ENCODE results near the gene TFCP2L1. TPM values are rescaled to one million over a fixed set of nuclear protein-coding genes. Genes with fewer than 3 reads are reported as not detected.

Gene TFCP2L1
- total RNA-seq, 2 donors from 2014 or later: 54.2 to 103 TPM

- peaks cover 4% of the 10 kb centered on the region for H3K4me1 ChIP-seq
- H3K9me3 ChIP-seq: no peaks in the 10 kb centered on the region
- intact Hi-C loops (cut with DNase I): loop anchor here (10.0 kb wide), 1 partner anchor 225 kb away; no protein-coding TSS in a partner anchor
- no peak overlapping the region for H3K9ac ChIP-seq (ENCODE audit: low read depth in 2 of 2, low read length in 2 of 2)
- no peaks in the 10 kb centered on the region for H3K27me3 ChIP-seq
- H3K4me3 ChIP-seq: no peak overlapping the region
- H3K27ac ChIP-seq: no peak overlapping the region
- no peak for DNase-seq
- TF ChIP-seq CTCF (IDR thresholded peaks at IDR 0.05): no peak
- no peaks in the 10 kb centered on the region for H3K36me3 ChIP-seq
Observed at GRCh38 chr2:121329786-121330185, 44.8 kb upstream of the TFCP2L1 start.

- no peaks in the 10 kb centered on the region for H3K27me3 ChIP-seq
- no peaks in the 10 kb centered on the region for H3K36me3 ChIP-seq
- no peak overlapping the region for H3K27ac ChIP-seq
- no peak for TF ChIP-seq CTCF (IDR thresholded peaks at IDR 0.05)
- no peak overlapping the region for H3K4me3 ChIP-seq
- no peak for DNase-seq
- no peaks in the 10 kb centered on the region for H3K4me1 ChIP-seq
- no peaks in the 10 kb centered on the region for H3K9me3 ChIP-seq
- no peak overlapping the region for H3K9ac ChIP-seq (ENCODE audit: low read depth in 2 of 2, low read length in 2 of 2)
- intact Hi-C loops (cut with DNase I): loop anchor here (10.0 kb wide), 1 partner anchor 222 kb away; no protein-coding TSS in a partner anchor
Observed at GRCh38 chr2:121326628-121327027, 41.6 kb upstream of the TFCP2L1 start.

- Histone ChIP-seq H3K9ac (ENCODE audit: low read depth in 2 of 2, low read length in 2 of 2) (no peak overlapping the region), H3K27ac (no peak overlapping the region), H3K9me3 (no peaks in the 10 kb centered on the region), H3K4me3 (no peak overlapping the region), H3K27me3 (no peaks in the 10 kb centered on the region), H3K36me3 (no peaks in the 10 kb centered on the region), H3K4me1 (no peaks in the 10 kb centered on the region)
- intact Hi-C loops (cut with DNase I): loop anchor here (10.0 kb wide), 1 partner anchor 220 kb away; no protein-coding TSS in a partner anchor
- DNase-seq: no peak
- no peak for TF ChIP-seq CTCF (IDR thresholded peaks at IDR 0.05)
Observed at GRCh38 chr2:121324601-121325000, 39.6 kb upstream of the TFCP2L1 start.

- Histone ChIP-seq H3K9ac (ENCODE audit: low read depth in 2 of 2, low read length in 2 of 2) (no peak overlapping the region), H3K27ac (no peak overlapping the region), H3K36me3 (no peaks in the 10 kb centered on the region), H3K4me3 (no peak overlapping the region), H3K27me3 (no peaks in the 10 kb centered on the region), H3K9me3 (no peaks in the 10 kb centered on the region), H3K4me1 (no peaks in the 10 kb centered on the region)
- no peak for TF ChIP-seq CTCF (IDR thresholded peaks at IDR 0.05)
- no peak for DNase-seq
- intact Hi-C loops (cut with DNase I): loop anchor here (10.0 kb wide), 1 partner anchor 217 kb away; no protein-coding TSS in a partner anchor
Observed at GRCh38 chr2:121321476-121321875, 36.5 kb upstream of the TFCP2L1 start.

- intact Hi-C loops (cut with DNase I): loop anchor here (10.0 kb wide), 1 partner anchor 215 kb away; no protein-coding TSS in a partner anchor
- no peak overlapping the region for H3K27ac ChIP-seq
- no peak for TF ChIP-seq CTCF (IDR thresholded peaks at IDR 0.05)
Observed at GRCh38 chr2:121319941-121320340, 34.9 kb upstream of the TFCP2L1 start.

More at GRCh38 chr2:121319941-121320340, 34.9 kb upstream of the TFCP2L1 start:
- Histone ChIP-seq H3K9me3 (no peaks in the 10 kb centered on the region), H3K4me1 (no peaks in the 10 kb centered on the region), H3K27me3 (no peaks in the 10 kb centered on the region), H3K36me3 (no peaks in the 10 kb centered on the region), H3K4me3 (no peak overlapping the region), H3K9ac (ENCODE audit: low read depth in 2 of 2, low read length in 2 of 2) (no peak overlapping the region)
- DNase-seq: no peak
